Stimulated activated CD4-positive, alpha-beta T cell treated with anti-CD3 and anti-CD28 coated beads, Interleukin-4, amount 100 ng/mL, for 24 hours (primary cell): ENCODE data around the gene ACOD1.
"Not testable (repeated sequence)": the region's sequence is repeated elsewhere in the genome, so short reads cannot be mapped to it uniquely, and the experiment has no call there.

Experiments
- DNase-seq: peaks from one replicate; pipeline ENCODE4 v3.0.0-alpha.2; 2020

ACOD1 gene

GRCh38 chr13:76955193-76955592, 6.9 kb downstream of the ACOD1 start:
- DNase-seq: no peak

GRCh38 chr13:76955661-76956060, 7.3 kb downstream of the ACOD1 start:
- DNase-seq: no peak

- DNase-seq: no peak
These were observed 10.6 kb downstream of the ACOD1 start for GRCh38 chr13:76958841-76959432.

DNA sequence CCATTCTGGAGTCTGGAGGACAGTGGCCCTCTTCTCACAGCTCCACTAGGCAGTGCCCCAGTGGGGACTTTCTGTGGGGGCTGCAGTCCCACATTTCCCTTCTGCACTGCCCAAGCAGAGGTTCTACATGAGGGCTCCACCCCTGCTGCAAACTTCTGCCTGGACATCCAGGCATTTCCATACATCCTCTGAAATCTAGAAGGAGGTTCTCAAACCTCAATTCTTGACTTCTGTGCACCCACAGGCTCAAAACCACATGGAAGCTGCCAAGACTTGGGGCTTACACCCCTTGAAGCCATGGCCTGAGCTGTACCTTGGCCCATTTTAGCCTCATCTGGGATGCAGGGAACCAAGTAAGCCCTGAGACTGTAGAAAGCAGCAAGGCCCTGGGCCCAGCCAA, 11.4 kb downstream of the ACOD1 start:
- not testable (repeated sequence) for DNase-seq

DNA sequence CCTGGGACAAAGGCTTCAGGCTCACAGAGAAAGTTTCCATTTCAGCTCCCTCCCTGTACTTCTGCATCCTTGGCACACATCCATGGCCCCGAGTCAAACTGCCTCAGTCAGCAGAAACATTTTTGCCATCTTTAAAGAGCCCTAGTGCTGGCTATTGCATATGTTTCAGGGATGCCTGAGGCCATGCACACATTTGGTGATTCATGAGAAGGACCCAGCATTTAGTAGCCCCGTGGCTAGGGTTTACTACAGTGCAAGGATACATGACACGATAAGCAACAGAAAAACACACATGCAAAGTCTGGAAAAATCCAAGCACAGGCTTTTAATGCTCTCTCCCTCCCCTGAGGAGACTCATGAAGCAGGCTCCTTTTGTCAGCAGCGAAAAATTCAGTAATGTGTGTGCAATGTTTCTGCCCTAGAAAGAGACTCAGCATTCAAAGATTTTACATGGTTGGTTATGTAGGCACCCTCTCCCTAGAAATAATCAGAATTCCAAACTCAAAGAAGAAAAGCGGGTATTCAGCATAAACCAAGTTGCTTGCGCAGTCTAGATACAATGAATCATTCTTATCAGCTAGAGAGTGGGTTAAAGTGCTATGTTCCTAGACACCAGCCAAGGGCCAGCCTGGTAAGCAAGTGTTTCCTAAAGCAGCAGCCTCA, 17.6 kb downstream of the ACOD1 start:
- no peak for DNase-seq

DNA sequence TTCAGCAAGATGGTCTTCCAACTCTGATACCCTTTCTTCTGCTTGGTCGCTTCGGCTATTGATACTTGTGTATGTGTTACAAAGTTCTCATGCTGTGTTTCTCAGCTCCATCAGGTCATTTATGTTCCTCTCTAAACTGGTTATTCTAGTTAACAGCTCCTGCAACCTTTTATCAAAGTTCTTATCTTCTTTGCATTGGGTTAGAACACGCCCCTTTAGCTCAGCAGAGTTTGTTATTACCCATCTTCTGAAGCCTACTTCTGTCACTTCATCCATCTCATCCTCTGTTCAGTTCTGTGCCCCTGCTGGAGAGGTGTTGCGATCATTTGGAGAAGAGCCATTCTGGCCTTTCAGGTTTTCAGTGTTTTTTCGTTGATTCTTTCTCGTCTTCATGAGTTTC, 18.7 kb downstream of the ACOD1 start:
- DNase-seq: no peak

DNA sequence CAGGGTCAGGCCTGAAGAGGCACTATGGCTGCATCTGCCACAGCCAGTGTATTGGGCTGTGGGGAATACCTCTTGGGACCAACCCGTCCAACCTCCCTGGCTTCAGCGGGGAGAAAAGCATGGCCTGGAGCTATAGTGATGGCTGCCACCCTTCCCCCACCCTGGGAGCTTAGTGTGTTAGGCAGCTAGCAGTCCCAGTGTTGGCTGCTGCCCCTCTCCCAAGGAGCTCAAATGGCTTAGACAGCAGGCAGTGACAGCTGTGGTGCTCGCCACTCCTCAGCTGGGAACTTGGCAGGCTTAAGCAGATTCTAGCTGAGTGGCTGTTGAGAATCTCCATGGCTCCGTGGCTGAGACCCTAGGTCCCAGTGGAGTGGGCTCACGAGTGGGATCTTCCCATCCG, 19.7 kb downstream of the ACOD1 start:
- no peak for DNase-seq

DNA sequence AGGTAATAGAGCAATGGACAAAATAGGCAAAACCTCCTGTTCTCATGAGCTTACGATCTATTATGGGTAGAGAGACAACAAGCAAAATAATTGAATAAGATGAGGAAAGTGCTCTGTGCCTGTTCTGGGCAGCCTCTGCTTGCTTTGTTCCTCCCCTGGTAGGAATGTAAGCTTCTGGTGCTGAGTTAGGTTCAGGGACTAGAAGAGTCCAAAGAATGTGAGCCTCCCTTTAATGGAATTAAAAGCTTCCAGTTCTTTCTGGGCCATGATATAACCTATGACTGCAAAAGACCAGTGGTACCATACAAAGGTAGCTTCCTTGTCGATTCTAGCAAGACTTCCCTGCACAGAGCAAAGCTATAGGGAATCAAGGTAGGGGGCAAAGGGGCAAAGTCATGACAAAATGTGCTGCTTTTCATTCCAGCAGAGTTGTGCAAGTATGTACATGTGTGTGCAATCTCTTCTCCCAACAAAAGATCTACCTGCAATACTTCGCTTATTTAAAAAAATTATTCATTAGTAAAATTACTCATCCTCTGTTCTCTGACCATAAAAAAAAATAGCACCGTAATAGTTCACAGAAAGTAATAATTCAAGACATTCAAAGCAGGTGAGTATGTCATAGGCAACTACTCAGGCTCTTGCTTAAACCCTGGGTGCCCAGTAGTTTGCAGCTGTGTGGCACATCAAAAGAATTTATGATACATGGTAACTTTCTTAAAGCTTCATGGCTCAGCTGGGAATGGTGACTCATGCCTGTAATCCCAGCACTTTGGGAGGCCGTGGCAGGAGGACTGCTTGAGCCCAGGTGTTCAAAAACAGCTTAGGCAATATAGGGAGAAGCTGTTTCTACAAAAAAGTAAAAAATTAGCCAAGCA, 21.4 kb downstream of the ACOD1 start:
- DNase-seq: no peak

GRCh38 chr13:76971215-76971614, 22.9 kb downstream of the ACOD1 start:
- DNase-seq: no peak

DNA sequence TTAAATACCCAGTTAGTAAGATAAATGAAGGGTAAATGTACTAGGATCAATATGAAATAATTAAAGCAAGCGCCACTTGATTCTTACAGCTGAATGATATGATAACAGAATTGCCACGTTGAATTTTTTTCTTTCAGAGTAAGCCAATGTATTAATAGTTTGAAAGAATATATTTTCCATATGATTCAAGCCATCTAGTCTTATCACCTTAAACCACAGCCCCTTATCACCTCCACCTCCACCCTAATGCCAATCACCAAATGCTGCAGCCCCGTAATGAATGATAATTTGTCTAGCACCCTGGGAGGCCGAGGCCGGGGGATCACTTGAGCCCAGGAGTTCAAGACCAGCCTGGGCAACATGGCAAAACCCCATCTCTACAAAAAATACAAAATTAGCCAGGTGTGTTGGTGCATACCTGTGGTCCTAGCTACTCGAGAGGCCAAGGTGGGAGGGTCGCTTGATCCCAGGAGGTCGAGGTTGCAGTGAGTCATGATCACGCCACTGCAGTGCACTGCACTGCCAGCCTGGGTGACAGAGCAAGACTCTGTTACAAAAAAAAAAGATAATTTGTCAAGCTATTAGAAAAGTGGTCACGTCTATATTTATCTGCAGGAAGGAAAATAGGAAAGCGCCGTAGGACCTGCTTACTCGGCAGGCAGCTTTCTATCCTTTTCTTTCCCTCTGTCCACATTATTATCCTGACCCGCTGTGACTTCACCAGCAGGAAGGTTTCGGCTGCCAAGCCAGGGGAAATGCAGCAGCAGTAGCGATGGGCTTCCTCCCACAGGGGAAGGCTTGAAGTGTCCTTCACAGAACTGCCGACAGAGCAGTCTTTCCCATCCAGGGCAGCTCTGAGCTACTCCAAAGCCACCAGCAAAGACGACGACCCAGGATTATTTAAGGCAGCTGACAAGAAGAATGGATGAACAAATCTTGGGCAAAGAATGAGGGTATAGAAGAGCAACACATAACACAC, 23.8 kb downstream of the ACOD1 start:
- DNase-seq: no peak

GRCh38 chr13:76973920-76974617, 25.8 kb downstream of the ACOD1 start:
- no peak for DNase-seq

DNA sequence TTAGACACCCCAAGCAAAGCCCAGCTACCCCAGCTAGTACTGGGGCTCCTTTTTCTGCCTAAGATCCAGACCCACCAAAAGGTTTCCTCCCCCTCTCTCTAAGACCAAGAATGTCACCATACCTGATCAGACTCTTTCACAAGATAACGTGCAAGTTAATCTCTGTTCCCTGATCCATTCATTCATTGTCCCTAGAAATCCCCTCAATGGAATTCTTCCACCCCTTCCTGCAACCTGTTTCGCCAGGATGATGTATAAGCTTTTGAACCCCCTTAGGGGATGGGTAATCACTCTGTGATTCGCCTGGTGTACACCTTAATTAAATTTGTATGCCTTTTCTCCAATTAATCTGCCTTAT, 26.3 kb downstream of the ACOD1 start:
- DNase-seq: no peak

DNA sequence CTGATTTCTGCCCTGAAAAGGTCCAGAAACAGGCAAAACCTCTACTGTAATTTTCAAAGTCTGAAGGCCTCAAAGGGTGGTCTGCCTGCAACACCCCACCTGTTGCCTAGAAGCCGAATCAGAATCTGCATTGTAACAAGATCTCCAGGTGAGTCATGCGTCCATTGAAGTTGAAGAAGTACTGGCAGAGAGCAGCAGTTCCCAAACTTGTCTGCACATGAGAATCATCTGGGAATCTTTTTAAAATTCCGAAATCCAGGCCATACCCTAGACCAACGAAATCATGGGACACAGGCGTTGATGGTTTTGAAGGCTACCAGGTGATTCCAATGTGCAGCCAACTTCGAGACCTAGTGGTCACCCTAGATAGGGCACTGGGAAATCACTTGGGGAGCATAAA, 27.6 kb downstream of the ACOD1 start:
- DNase-seq: no peak

DNA sequence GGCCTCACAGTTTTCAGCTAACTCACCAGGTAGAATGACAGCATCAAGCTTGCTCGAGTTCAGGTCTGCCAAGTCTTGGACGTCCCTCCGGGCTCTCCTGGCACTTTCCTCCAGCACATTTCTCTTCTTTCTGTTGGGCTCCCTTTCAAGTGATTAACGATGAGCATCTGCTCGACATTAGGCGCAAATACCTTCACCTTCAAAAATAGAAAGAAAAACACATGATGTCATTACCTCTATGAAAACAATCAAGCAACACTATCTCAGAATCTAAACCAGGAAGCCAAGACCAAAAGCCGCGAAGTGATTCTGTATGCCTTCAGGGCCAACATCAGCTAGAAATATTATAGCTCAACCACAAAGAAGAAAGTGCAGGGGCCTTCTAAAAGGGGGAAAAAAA, 28.2 kb downstream of the ACOD1 start:
- no peak for DNase-seq

- no peak for DNase-seq
These were observed 28.6 kb downstream of the ACOD1 start for GRCh38 chr13:76976929-76977328.

GRCh38 chr13:76980075-76980718, 31.9 kb downstream of the ACOD1 start:
- DNase-seq: peak; percentile 87

GRCh38 chr13:76982061-76982460, 33.8 kb downstream of the ACOD1 start:
- no peak for DNase-seq

- no peak for DNase-seq
These were observed 35.4 kb downstream of the ACOD1 start for GRCh38 chr13:76983676-76984075.

GRCh38 chr13:76991432-76991795, 43.1 kb downstream of the ACOD1 start:
- DNase-seq: peak; percentile 76

GRCh38 chr13:76991796-76992547, 43.7 kb downstream of the ACOD1 start, which contains the start of gene CLN5:
CLN5 (plus strand) TSS chr13:76992081; CDS start chr13:76992099, 18 bp downstream.
- peak; percentile 94 for DNase-seq

GRCh38 chr13:76992548-76993001, 44.3 kb downstream of the ACOD1 start:
- DNase-seq: peak; percentile 13
